Neuronal stem cell (in vitro differentiated cells): Measurements from ENCODE around the gene BCAS3.

ENCODE experiments used
- DNase-seq: peaks from one replicate; pipeline ENCODE4 v3.0.0-alpha.2; 2013; ENCODE audit warnings: low spot score
- H2AFZ ChIP-seq: one replicate; pipeline ENCODE4 v1.6.1; 2013; ENCODE audit warnings: mild to moderate bottlenecking, low read length, inconsistent platforms
- H2AK5ac ChIP-seq: 2 replicates; pipeline ENCODE4 v1.6.1; 2013; ENCODE audit warnings: low read depth, mild to moderate bottlenecking, inconsistent platforms, low read length, moderate library complexity, mixed read lengths
- H2BK120ac ChIP-seq: 2 replicates; pipeline ENCODE4 v1.6.1; 2013; ENCODE audit warnings: low read depth, mild to moderate bottlenecking, inconsistent platforms, low read length, moderate library complexity, mixed read lengths
- H2BK12ac ChIP-seq: one replicate; pipeline ENCODE4 v1.6.1; 2013; ENCODE audit warnings: low read length, inconsistent platforms
- H2BK15ac ChIP-seq: 2 replicates; pipeline ENCODE4 v1.6.1; 2013; ENCODE audit warnings: mild to moderate bottlenecking, low read length, inconsistent platforms, mixed read lengths
- H2BK5ac ChIP-seq: one replicate; pipeline ENCODE4 v1.6.1; 2013; ENCODE audit warnings: inconsistent platforms, mild to moderate bottlenecking, low read length, moderate library complexity
- H3K14ac ChIP-seq: one replicate; pipeline ENCODE4 v1.6.1; 2013; ENCODE audit warnings: low read length, inconsistent platforms
- H3K18ac ChIP-seq: 2 replicates; pipeline ENCODE4 v1.6.1; 2013; ENCODE audit warnings: low read length, inconsistent platforms
- H3K23ac ChIP-seq: 2 replicates; pipeline ENCODE4 v1.6.1; 2013; ENCODE audit warnings: low read depth, mild to moderate bottlenecking, mixed read lengths, low read length, inconsistent platforms; ENCODE audit not compliant: poor library complexity
- H3K27ac ChIP-seq: replicated peaks from 3 replicates; pipeline ENCODE4 v1.5.1; 2013; ENCODE audit warnings: low read length, inconsistent platforms
- H3K27me3 ChIP-seq, 3 experiments: 2 replicates each; pipeline ENCODE4 v1.6.1; 2013; ENCODE audit warnings: low read length in 3 of 3, mild to moderate bottlenecking in 2 of 3, inconsistent platforms in 1 of 3, low read depth in 1 of 3, mixed read lengths in 1 of 3, moderate library complexity in 1 of 3; ENCODE audit not compliant: control insufficient read depth in 3 of 3, insufficient read depth in 3 of 3
- H3K36me3 ChIP-seq, 2 donors: replicated peaks in 1 of 2; 2 replicates each; pipeline ENCODE4 v1.6.1; 2013; ENCODE audit warnings: low read length in 2 of 2; ENCODE audit not compliant: control insufficient read depth in 2 of 2, insufficient read depth in 2 of 2
- H3K4ac ChIP-seq: 2 replicates; pipeline ENCODE4 v1.6.1; 2013; ENCODE audit warnings: inconsistent platforms, mild to moderate bottlenecking, low read length, moderate library complexity
- H3K4me1 ChIP-seq, 2 donors: 1 replicate in 1 of 2; 2 replicates in 1 of 2; pipeline ENCODE4 v1.6.1; 2013; ENCODE audit warnings: low read length in 2 of 2, low read depth in 1 of 2; ENCODE audit not compliant: control insufficient read depth in 2 of 2, insufficient read depth in 1 of 2
- H3K4me2 ChIP-seq: one replicate; pipeline ENCODE4 v1.6.1; 2013; ENCODE audit warnings: mild to moderate bottlenecking, low read length, inconsistent platforms; ENCODE audit not compliant: insufficient read depth, poor library complexity, severe bottlenecking
- H3K4me3 ChIP-seq, 2 donors: 2 replicates each; pipeline ENCODE4 v1.5.1; 2013; ENCODE audit warnings: low read length in 2 of 2, mild to moderate bottlenecking in 2 of 2, inconsistent platforms in 1 of 2, moderate library complexity in 1 of 2
- H3K79me1 ChIP-seq: one replicate; pipeline ENCODE4 v1.6.1; 2013; ENCODE audit warnings: low read depth, mild to moderate bottlenecking, inconsistent platforms, low read length, moderate library complexity
- H3K9ac ChIP-seq: one replicate; pipeline ENCODE4 v1.6.1; 2013; ENCODE audit warnings: mild to moderate bottlenecking, low read depth, low read length, inconsistent platforms; ENCODE audit not compliant: poor library complexity
- H3K9me3 ChIP-seq, 2 donors: replicated peaks in 1 of 2; 2 replicates each; pipeline versions ENCODE3 to v1.6.1; 2013; ENCODE audit warnings: low read length in 2 of 2, mild to moderate bottlenecking in 2 of 2, inconsistent platforms in 1 of 2, low read depth in 1 of 2, mixed read lengths in 1 of 2, moderate library complexity in 1 of 2; ENCODE audit not compliant: control insufficient read depth in 2 of 2, insufficient read depth in 1 of 2
- H4K8ac ChIP-seq: one replicate; pipeline ENCODE4 v1.6.1; 2013; ENCODE audit warnings: low read depth, mild to moderate bottlenecking, inconsistent platforms, low read length, moderate library complexity
- H4K91ac ChIP-seq: one replicate; pipeline ENCODE4 v1.6.1; 2013; ENCODE audit warnings: low read length, low read depth, mild to moderate bottlenecking, inconsistent platforms; ENCODE audit not compliant: poor library complexity
- WGBS, 2 donors: extraction: QIAGEN DNeasy Blood & Tissue Kit; methylation state at CpG; one replicate each; pipeline ENCODE4 v1.1.7; 2013; ENCODE audit warnings: missing lambda C conversion rate in 2 of 2, mixed read lengths in 1 of 2; ENCODE audit not compliant: insufficient read length in 2 of 2, insufficient replicate concordance in 1 of 2; ENCODE audit errors: extremely low coverage in 2 of 2; 5-methylcytosine and 5-hydroxymethylcytosine counted together

BCAS3 gene

GRCh38 chr17:61280338-61280737 is 602.7 kb downstream of the BCAS3 start:
- no peak overlapping the region for H3K4me3 ChIP-seq
- H2BK15ac ChIP-seq, result no peak overlapping the region
- no peak overlapping the region for H2AK5ac ChIP-seq
- peaks cover 0 to 2% of the 10 kb centered on the region in 2 donors for H3K4me1 ChIP-seq
- no peak overlapping the region for H2AFZ ChIP-seq
- no peak overlapping the region for H2BK5ac ChIP-seq
- H4K8ac ChIP-seq, result no peak overlapping the region
- H2BK120ac ChIP-seq, result no peak overlapping the region
- H3K23ac ChIP-seq, result no peak overlapping the region
- H3K79me1 ChIP-seq, result no peaks in the 10 kb centered on the region
- no peaks in the 10 kb centered on the region for H3K27me3 ChIP-seq
- no peak overlapping the region for H3K4me2 ChIP-seq
- no peak overlapping the region for H3K14ac ChIP-seq
- no peak overlapping the region for H2BK12ac ChIP-seq
- no peak overlapping the region for H3K27ac ChIP-seq
- no peak overlapping the region for H3K4ac ChIP-seq
- H3K36me3 ChIP-seq, result no peaks in the 10 kb centered on the region
- no peak overlapping the region for H4K91ac ChIP-seq
- no peak for DNase-seq
- no peaks in the 10 kb centered on the region for H3K9me3 ChIP-seq
- no peak overlapping the region for H3K18ac ChIP-seq
- H3K9ac ChIP-seq, result no peak overlapping the region

- Histone ChIP-seq H4K8ac (no peak overlapping the region), H3K36me3 (no peaks in the 10 kb centered on the region), H3K4me1 (peaks cover 5 to 6% of the 10 kb centered on the region in 2 donors), H2BK12ac (no peak overlapping the region), H4K91ac (no peak overlapping the region), H2BK15ac (no peak overlapping the region), H3K23ac (no peak overlapping the region), H2BK120ac (no peak overlapping the region), H3K9ac (no peak overlapping the region), H3K27me3 (no peaks in the 10 kb centered on the region), H3K9me3 (no peaks in the 10 kb centered on the region), H2AK5ac (no peak overlapping the region), H3K18ac (no peak overlapping the region), H3K79me1 (no peaks in the 10 kb centered on the region), H2BK5ac (no peak overlapping the region), H2AFZ (no peak overlapping the region), H3K4me2 (no peak overlapping the region), H3K27ac (no peak overlapping the region), H3K4me3 (no peak overlapping the region), H3K14ac (no peak overlapping the region), H3K4ac (no peak overlapping the region)
- WGBS, 2 donors, result no CpG with 5 or more reads among the region's 3 CpGs
- no peak for DNase-seq
These were observed 603.2 kb downstream of the BCAS3 start for GRCh38 chr17:61280851-61281250.

GRCh38 chr17:61282377-61282776 is 604.7 kb downstream of the BCAS3 start:
- no peak overlapping the region for H3K4me2 ChIP-seq
- peaks cover 9 to 10% of the 10 kb centered on the region in 2 donors for H3K4me1 ChIP-seq
- H3K4ac ChIP-seq, result no peak overlapping the region
- no peaks in the 10 kb centered on the region for H3K79me1 ChIP-seq
- H2BK15ac ChIP-seq, result no peak overlapping the region
- no peaks in the 10 kb centered on the region for H3K36me3 ChIP-seq
- H2BK5ac ChIP-seq, result no peak overlapping the region
- no peak overlapping the region for H3K27ac ChIP-seq
- no peak overlapping the region for H3K9ac ChIP-seq
- H4K91ac ChIP-seq, result no peak overlapping the region
- no peak overlapping the region for H3K18ac ChIP-seq
- no peak overlapping the region for H3K4me3 ChIP-seq
- H3K14ac ChIP-seq, result no peak overlapping the region
- H3K27me3 ChIP-seq, result no peaks in the 10 kb centered on the region
- no peak overlapping the region for H4K8ac ChIP-seq
- no peak overlapping the region for H2BK12ac ChIP-seq
- no peak overlapping the region for H3K23ac ChIP-seq
- no peak overlapping the region for H2AFZ ChIP-seq
- no peaks in the 10 kb centered on the region for H3K9me3 ChIP-seq
- H2AK5ac ChIP-seq, result no peak overlapping the region
- no CpG with 5 or more reads among the region's 3 CpGs for WGBS, 2 donors
- H2BK120ac ChIP-seq, result no peak overlapping the region
- no peak for DNase-seq

- H3K14ac ChIP-seq, result no peak overlapping the region
- H3K27me3 ChIP-seq, result no peaks in the 10 kb centered on the region
- H3K4ac ChIP-seq, result no peak overlapping the region
- H2BK15ac ChIP-seq, result no peak overlapping the region
- H3K9me3 ChIP-seq, result no peaks in the 10 kb centered on the region
- no peak overlapping the region for H2AFZ ChIP-seq
- H3K4me3 ChIP-seq, result no peak overlapping the region
- no peak overlapping the region for H3K18ac ChIP-seq
- no peak for DNase-seq
- no peak overlapping the region for H2BK5ac ChIP-seq
- no peak overlapping the region for H3K4me2 ChIP-seq
- no CpG with 5 or more reads among the region's 6 CpGs for WGBS, 2 donors
- no peak overlapping the region for H2BK12ac ChIP-seq
- no peaks in the 10 kb centered on the region for H3K79me1 ChIP-seq
- H2BK120ac ChIP-seq, result no peak overlapping the region
- no peak overlapping the region for H2AK5ac ChIP-seq
- no peak overlapping the region for H3K9ac ChIP-seq
- no peak overlapping the region for H4K91ac ChIP-seq
- H3K23ac ChIP-seq, result no peak overlapping the region
- peaks cover 9 to 10% of the 10 kb centered on the region in 2 donors for H3K4me1 ChIP-seq
- H3K27ac ChIP-seq, result no peak overlapping the region
- H4K8ac ChIP-seq, result no peak overlapping the region
- H3K36me3 ChIP-seq, result no peaks in the 10 kb centered on the region
These were observed 605.4 kb downstream of the BCAS3 start for GRCh38 chr17:61283043-61283442.
